ENCODE measurements around the gene IRX2. TPM values are rescaled to one million over a fixed set of nuclear protein-coding genes. Genes with fewer than 3 reads are reported as not detected.

The IRX2 gene
- total and polyA plus RNA-seq, 4 donors: 0.20 to 0.27 TPM; not detected in 2

DNA sequence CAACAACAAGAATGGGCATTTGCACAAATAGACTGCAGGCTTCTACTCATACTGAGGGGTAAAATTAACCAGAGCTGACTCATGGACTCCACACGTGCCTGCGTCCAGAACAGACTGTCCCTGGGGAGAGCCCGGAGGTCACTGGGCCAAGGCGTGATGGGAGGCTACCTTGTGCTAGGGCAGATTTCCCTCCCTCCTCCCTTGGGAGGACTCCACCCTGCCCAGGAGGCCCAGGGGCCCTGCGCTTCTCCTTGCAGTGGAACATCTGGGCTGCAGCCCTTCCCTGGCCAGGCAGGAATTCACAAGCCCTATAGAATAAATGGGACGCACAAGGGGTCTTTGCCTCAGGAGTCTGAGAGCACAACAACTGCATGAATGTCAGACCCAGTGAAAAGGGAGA lies 35.6 kb downstream of the IRX2 start:
- ATAC-seq (ENCODE audit: low FRiP score) (no peak), DNase-seq (peak in 1 of 2 donors; percentile 51)
- WGBS, 2 donors: 37 to 42% methylated on average over 6 of the region's 6 CpGs
- Histone ChIP-seq H3K36me3 (ENCODE audit: control insufficient read depth in 1 of 2, insufficient read depth in 2 of 2, low read length in 1 of 2) (no peaks in the 10 kb centered on the region), H3K27ac (ENCODE audit: low read depth in 1 of 2, low read length in 2 of 2) (no peak overlapping the region), H3K27me3 (ENCODE audit: control insufficient read depth in 1 of 2, insufficient read depth in 2 of 2, low read length in 1 of 2) (no peaks in the 10 kb centered on the region), H3K9me3 (ENCODE audit: control insufficient read depth, low read length) (no peaks in the 10 kb centered on the region), H3K4me3 (ENCODE audit: low read length in 2 of 2) (no peak overlapping the region), H3K4me1 (ENCODE audit: control insufficient read depth in 1 of 2, insufficient read depth in 2 of 2, low read length in 2 of 2) (no peaks in the 10 kb centered on the region)
- intact Hi-C loops (cut with DNase I): no loop called here

- no peak overlapping the region for H3K27ac ChIP-seq (ENCODE audit: low read depth in 1 of 2, low read length in 2 of 2)
- H3K36me3 ChIP-seq (ENCODE audit: control insufficient read depth in 1 of 2, insufficient read depth in 2 of 2, low read length in 1 of 2): no peaks in the 10 kb centered on the region
- WGBS, 2 donors: 89 to 96% methylated on average over 4 to 6 of the region's 6 CpGs
- no peak for ATAC-seq (ENCODE audit: low FRiP score)
- peak in 1 of 2 donors; percentile 50 for DNase-seq
- no peak overlapping the region for H3K4me3 ChIP-seq (ENCODE audit: low read length in 2 of 2)
- no peaks in the 10 kb centered on the region for H3K27me3 ChIP-seq (ENCODE audit: control insufficient read depth in 1 of 2, insufficient read depth in 2 of 2, low read length in 1 of 2)
- intact Hi-C loops (cut with DNase I): no loop called here
- H3K4me1 ChIP-seq (ENCODE audit: control insufficient read depth in 1 of 2, insufficient read depth in 2 of 2, low read length in 2 of 2): no peaks in the 10 kb centered on the region
- no peaks in the 10 kb centered on the region for H3K9me3 ChIP-seq (ENCODE audit: control insufficient read depth, low read length)
These were observed 36.7 kb downstream of the IRX2 start for GRCh38 chr5:2714805-2715204.

DNA sequence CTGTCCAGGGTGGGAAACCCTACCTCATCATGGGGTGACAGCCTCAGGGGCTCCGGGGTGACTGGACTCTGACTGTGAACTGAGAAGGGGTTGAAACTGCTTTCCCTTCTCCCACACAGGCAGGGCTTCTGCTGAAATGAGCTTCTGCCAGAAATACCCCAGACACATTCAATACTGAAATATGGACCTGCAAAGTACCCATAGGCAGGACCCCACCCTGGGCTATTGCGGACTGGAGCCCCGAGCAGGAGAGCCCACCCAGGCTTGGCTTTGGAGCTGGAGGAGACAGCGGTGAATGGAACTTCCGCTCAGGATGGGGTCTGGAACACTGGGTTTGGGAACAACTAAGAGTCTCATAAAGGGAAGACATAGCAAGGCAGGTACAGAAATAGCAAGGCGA lies 37.5 kb downstream of the IRX2 start:
- ATAC-seq (ENCODE audit: low FRiP score) (no peak), DNase-seq (no peak)
- no peak overlapping the region for H3K4me3 ChIP-seq (ENCODE audit: low read length in 2 of 2)
- H3K36me3 ChIP-seq (ENCODE audit: control insufficient read depth in 1 of 2, insufficient read depth in 2 of 2, low read length in 1 of 2): no peaks in the 10 kb centered on the region
- no peaks in the 10 kb centered on the region for H3K27me3 ChIP-seq (ENCODE audit: control insufficient read depth in 1 of 2, insufficient read depth in 2 of 2, low read length in 1 of 2)
- WGBS, 2 donors: 70 to 77% methylated on average over 6 of the region's 6 CpGs
- H3K27ac ChIP-seq (ENCODE audit: low read depth in 1 of 2, low read length in 2 of 2): no peak overlapping the region
- H3K9me3 ChIP-seq (ENCODE audit: control insufficient read depth, low read length): no peaks in the 10 kb centered on the region
- no peaks in the 10 kb centered on the region for H3K4me1 ChIP-seq (ENCODE audit: control insufficient read depth in 1 of 2, insufficient read depth in 2 of 2, low read length in 2 of 2)
- intact Hi-C loops (cut with DNase I): no loop called here

DNA sequence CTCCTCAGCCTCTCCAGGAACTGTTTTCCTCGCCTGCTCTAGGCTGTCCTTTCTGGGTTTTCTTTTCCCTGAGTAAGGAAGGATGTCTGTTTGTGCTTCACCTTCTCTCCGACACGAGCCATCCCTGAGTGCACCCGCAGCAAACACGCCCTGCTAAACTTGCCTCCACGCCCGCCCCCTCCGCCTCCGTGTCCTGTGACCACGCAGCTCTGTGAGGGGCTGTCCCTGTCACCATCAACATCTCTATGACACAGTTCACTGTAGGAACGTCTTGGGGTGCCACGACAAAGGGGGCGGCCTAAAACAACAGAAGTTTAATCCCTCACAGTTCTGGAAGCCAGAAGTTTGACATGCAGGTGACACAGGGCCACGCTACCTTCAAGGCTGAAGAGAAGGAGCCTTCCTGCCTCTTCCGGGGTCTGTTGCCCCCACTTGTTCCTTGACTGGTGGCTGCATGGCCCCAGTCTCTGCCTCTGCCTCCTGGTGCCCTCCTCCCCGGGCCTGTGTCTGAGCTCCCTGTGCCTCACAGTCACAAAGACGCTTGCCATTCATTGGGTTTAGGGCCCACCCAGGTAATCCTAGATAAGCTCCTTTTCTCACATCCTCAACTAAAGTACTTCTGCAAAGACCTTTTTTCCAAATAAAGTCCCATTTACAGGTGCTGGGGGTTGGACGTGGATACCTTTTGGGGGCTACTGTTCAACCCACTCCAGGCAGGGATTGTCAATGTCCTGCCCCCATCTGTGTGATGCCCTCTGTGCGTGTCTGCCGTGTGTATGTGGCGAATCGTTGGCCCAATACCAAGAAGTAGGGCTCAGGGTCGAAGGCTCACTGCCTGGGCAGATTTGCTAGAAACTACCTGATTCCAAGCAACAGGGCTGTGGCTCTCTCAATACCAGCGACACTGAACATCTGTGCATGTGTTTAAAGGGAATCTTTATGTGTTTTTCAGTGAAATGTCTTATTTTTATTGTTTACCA lies 39.7 kb downstream of the IRX2 start:
- no peaks in the 10 kb centered on the region for H3K27me3 ChIP-seq (ENCODE audit: control insufficient read depth in 1 of 2, insufficient read depth in 2 of 2, low read length in 1 of 2)
- H3K9me3 ChIP-seq (ENCODE audit: control insufficient read depth, low read length): no peaks in the 10 kb centered on the region
- 78% methylated on average over 24 of the region's 24 CpGs for WGBS, 2 donors
- H3K36me3 ChIP-seq (ENCODE audit: control insufficient read depth in 1 of 2, insufficient read depth in 2 of 2, low read length in 1 of 2): no peaks in the 10 kb centered on the region
- intact Hi-C loops (cut with DNase I): no loop called here
- no peak overlapping the region for H3K4me3 ChIP-seq (ENCODE audit: low read length in 2 of 2)
- no peak for ATAC-seq (ENCODE audit: low FRiP score)
- peak in 1 of 2 donors; percentile 52 for DNase-seq
- no peaks in the 10 kb centered on the region for H3K4me1 ChIP-seq (ENCODE audit: control insufficient read depth in 1 of 2, insufficient read depth in 2 of 2, low read length in 2 of 2)
- H3K27ac ChIP-seq (ENCODE audit: low read depth in 1 of 2, low read length in 2 of 2): no peak overlapping the region

- Histone ChIP-seq H3K36me3 (ENCODE audit: control insufficient read depth in 1 of 2, insufficient read depth in 2 of 2, low read length in 1 of 2) (no peaks in the 10 kb centered on the region), H3K27ac (ENCODE audit: low read depth in 1 of 2, low read length in 2 of 2) (no peak overlapping the region), H3K27me3 (ENCODE audit: control insufficient read depth in 1 of 2, insufficient read depth in 2 of 2, low read length in 1 of 2) (no peaks in the 10 kb centered on the region), H3K4me1 (ENCODE audit: control insufficient read depth in 1 of 2, insufficient read depth in 2 of 2, low read length in 2 of 2) (no peaks in the 10 kb centered on the region), H3K9me3 (ENCODE audit: control insufficient read depth, low read length) (no peaks in the 10 kb centered on the region), H3K4me3 (ENCODE audit: low read length in 2 of 2) (no peak overlapping the region)
- 33 to 43% methylated on average over 3 of the region's 3 CpGs for WGBS, 2 donors
- DNase-seq (no peak), ATAC-seq (ENCODE audit: low FRiP score) (no peak)
- intact Hi-C loops (cut with DNase I): no loop called here
These were observed 40.6 kb downstream of the IRX2 start for GRCh38 chr5:2710910-2711309.

- no peaks in the 10 kb centered on the region for H3K36me3 ChIP-seq (ENCODE audit: control insufficient read depth in 1 of 2, insufficient read depth in 2 of 2, low read length in 1 of 2)
- no peak for DNase-seq
- H3K4me3 ChIP-seq (ENCODE audit: low read length in 2 of 2): no peak overlapping the region
- no peaks in the 10 kb centered on the region for H3K27me3 ChIP-seq (ENCODE audit: control insufficient read depth in 1 of 2, insufficient read depth in 2 of 2, low read length in 1 of 2)
- no peak overlapping the region for H3K27ac ChIP-seq (ENCODE audit: low read depth in 1 of 2, low read length in 2 of 2)
- intact Hi-C loops (cut with DNase I): no loop called here
- WGBS, 2 donors: 82 to 84% methylated on average over 16 of the region's 16 CpGs
- H3K9me3 ChIP-seq (ENCODE audit: control insufficient read depth, low read length): no peaks in the 10 kb centered on the region
- H3K4me1 ChIP-seq (ENCODE audit: control insufficient read depth in 1 of 2, insufficient read depth in 2 of 2, low read length in 2 of 2): no peaks in the 10 kb centered on the region
- ATAC-seq (ENCODE audit: low FRiP score): no peak
These were observed 41.3 kb downstream of the IRX2 start for GRCh38 chr5:2709976-2710689.

DNA sequence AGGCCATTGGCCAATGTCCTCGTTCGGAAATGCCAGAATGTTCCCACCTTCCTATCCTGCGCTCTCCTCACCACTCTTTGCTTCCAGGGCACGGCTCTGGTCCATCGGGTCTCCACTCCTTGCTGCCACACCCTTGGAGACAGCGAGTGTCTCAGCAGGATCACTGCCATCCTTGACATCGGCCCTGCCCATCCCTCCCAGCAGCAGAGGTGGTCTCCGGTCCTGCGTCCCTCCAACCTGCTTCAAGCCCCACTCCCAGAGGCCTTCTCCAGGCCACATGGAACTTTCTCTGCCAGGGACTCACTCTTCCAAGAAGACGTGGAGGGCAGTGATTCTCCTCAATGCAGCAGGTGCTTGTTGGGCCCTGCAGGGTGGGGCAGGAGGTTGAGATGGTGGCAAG lies 42.7 kb downstream of the IRX2 start:
- Histone ChIP-seq H3K4me3 (ENCODE audit: low read length in 2 of 2) (no peak overlapping the region), H3K4me1 (ENCODE audit: control insufficient read depth in 1 of 2, insufficient read depth in 2 of 2, low read length in 2 of 2) (no peaks in the 10 kb centered on the region), H3K27ac (ENCODE audit: low read depth in 1 of 2, low read length in 2 of 2) (no peak overlapping the region), H3K9me3 (ENCODE audit: control insufficient read depth, low read length) (no peaks in the 10 kb centered on the region), H3K36me3 (ENCODE audit: control insufficient read depth in 1 of 2, insufficient read depth in 2 of 2, low read length in 1 of 2) (no peaks in the 10 kb centered on the region), H3K27me3 (ENCODE audit: control insufficient read depth in 1 of 2, insufficient read depth in 2 of 2, low read length in 1 of 2) (no peaks in the 10 kb centered on the region)
- DNase-seq (no peak), ATAC-seq (ENCODE audit: low FRiP score) (peak; percentile 23)
- intact Hi-C loops (cut with DNase I): no loop called here
- WGBS, 2 donors: 85 to 86% methylated on average over 10 of the region's 10 CpGs

DNA sequence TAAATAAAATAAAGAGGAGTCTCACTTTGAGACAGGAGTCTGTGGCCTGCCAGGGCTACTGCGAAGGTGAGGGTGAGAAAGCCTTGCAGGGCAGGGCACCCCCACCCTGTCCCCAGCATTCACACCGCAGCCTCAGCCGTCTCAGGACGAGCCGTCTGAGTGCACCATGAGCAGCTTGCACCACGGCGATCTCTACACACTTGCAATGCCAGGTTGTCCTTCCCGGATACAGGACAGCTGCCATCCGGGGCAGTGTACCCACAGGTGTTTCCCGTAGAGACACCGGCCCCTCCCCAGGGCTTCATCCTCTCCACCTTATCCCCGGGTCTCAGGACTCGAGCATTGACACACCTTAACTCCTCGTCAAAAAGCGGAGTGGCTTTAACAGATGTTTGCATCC lies 43.3 kb downstream of the IRX2 start:
- H3K4me1 ChIP-seq (ENCODE audit: control insufficient read depth in 1 of 2, insufficient read depth in 2 of 2, low read length in 2 of 2): no peaks in the 10 kb centered on the region
- no peaks in the 10 kb centered on the region for H3K36me3 ChIP-seq (ENCODE audit: control insufficient read depth in 1 of 2, insufficient read depth in 2 of 2, low read length in 1 of 2)
- intact Hi-C loops (cut with DNase I): no loop called here
- H3K27me3 ChIP-seq (ENCODE audit: control insufficient read depth in 1 of 2, insufficient read depth in 2 of 2, low read length in 1 of 2): no peaks in the 10 kb centered on the region
- DNase-seq (no peak), ATAC-seq (ENCODE audit: low FRiP score) (no peak)
- no peaks in the 10 kb centered on the region for H3K9me3 ChIP-seq (ENCODE audit: control insufficient read depth, low read length)
- 90 to 91% methylated on average over 15 of the region's 15 CpGs for WGBS, 2 donors
- H3K27ac ChIP-seq (ENCODE audit: low read depth in 1 of 2, low read length in 2 of 2): no peak overlapping the region
- no peak overlapping the region for H3K4me3 ChIP-seq (ENCODE audit: low read length in 2 of 2)
